ENCODE data around the gene PAFAH1B1. TPM values are rescaled to one million over a fixed set of nuclear protein-coding genes. Genes with fewer than 3 reads are reported as not detected.

The PAFAH1B1 gene
- total RNA-seq, 1 donor from 2014 or later: 123 TPM

DNA sequence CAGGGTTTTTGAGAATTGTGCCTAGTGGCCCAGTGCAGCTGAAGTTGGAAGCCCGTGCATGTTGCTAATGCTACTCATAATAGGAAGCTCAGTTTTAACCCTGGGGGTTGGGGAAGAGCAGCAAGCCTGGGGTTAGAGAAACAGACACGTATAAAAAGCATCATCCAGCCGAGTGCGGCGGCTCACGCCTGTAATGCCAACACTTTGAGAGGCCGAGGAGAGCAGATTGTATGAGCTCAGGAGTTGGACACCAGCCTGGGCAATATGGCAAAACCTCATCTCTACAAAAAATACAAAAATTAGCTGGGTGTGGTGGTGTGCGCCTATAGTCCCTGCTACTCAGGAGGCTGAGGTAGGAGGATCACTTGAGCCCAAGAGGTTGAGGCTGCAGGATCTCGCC, 120.4 kb downstream of the PAFAH1B1 start:
- DNase-seq (ENCODE audit: low read depth): no peak

- no peak for DNase-seq (ENCODE audit: low read depth)
Observed at GRCh38 chr17:2716649-2717048, 123.2 kb downstream of the PAFAH1B1 start.

DNA sequence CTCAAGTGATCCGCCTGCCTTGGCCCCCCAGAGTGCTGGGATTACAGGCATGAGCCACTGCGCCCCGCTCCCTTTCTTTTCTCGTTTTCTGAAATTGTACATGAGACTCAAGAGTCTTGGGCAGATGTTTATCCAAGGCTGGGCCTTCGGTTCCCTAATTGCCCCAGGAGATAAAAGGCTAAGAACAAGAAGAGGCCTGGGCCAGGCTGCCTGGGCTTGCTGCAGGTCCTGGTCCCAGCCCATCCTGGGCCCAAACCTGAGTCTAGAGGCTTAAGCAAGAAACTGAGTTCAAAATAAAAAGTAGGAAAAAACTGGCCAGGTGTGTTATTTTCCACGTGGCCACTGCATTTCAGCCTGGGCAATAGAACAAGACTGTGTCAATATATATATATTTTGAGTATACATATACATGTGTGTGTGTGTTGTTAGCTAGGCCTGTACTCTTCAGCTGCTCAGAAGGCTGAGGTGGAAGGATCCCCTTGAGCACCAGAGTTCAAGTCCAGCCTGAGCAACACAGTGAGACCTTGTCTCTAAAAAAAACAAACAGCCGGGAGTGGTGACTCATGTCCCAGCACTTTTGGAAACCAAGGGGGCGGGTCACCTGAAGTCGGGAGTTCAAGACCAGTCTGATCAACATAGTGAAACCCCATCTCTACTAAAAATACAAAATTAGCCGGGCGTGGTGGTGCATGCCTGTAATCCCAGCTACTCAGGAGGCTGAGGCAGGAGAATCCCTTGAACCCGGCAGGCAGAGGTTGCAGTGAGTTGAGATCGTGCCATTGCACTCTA, 124.9 kb downstream of the PAFAH1B1 start:
- DNase-seq (ENCODE audit: low read depth): no peak

DNA sequence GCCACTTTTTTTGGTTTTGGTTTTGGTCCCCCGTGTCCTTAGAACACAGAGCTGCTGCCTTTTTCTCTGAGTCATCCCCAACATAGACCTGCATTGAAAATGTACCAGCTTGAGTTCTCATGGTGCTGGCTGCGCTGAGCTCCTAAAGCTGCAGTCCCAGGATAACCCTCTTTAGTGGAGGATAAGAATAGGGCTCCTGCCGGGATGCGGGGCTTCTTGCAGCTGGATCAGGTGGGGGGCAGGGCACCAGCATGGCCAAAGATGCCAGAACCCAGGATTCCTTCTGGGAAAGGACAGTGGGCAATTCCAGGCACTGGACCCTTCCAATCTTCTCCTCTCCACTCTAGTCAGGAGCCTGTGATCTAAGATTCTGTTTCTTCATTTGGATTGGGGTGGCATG, 126.4 kb downstream of the PAFAH1B1 start:
- no peak for DNase-seq (ENCODE audit: low read depth)

DNA sequence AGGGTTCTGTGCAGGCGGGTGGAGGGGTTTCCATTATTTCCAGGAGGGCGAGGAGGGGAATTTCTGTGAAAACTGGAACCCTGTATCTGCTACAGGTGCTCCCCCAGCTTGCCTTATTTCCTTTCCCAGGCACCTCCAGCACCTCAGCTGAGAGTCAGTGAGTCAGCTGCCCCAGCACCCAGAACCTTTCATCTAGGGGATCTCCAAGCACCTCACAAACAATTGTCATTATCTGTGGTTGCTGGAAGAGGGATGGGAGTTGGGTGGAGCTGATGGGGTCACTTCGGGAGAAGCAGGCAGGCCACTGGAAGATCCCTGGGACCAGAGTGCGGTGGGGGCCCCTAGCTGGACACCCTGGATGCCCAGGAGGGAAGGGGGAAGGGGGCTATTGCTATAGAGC, 128.1 kb downstream of the PAFAH1B1 start:
- DNase-seq (ENCODE audit: low read depth): no peak

DNA sequence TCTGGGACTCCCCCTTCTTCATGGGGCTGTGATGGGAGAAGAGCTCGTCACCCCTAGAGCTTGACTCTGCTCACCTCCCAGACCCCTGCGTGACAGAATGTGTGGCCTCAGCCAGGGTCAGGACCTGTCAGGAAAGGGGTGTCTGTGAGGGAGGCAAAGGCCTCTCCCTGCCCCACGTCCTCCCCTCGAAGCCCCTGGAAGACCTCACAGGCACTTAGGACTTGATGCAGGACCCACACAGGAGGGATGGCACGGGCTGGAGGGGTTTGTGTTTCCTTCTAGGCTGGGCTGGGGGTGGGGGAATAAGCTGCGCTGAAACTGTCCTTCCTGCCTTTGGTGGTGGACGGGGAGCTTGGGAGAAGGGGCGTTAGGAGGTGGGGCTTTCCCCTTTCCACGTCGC, 129.2 kb downstream of the PAFAH1B1 start:
- no peak for DNase-seq (ENCODE audit: low read depth)

DNA sequence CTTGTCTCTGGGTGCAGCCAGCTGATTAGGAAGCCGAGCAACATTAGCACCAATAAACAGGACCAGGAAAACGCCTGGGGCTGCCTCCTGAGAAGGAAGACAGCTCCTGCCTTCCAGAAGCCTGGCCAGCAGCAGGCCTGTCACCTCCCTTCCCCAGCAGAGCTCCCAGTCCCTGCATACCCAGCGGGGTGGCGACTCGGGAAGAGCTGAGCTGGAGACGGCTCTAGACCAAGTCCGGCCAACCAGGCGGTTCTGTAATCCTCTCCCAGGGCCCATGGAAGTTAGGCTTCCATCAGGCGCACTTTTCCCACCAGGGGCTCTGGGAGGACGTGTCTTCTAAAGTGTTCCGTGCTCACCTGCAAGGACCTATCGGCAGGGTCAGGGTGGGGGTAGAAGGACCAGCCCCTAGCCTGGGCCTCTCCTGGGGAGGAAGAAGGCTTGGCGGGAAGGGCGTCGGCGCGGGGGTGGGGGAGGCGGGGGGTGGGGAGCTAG, 130.1 kb downstream of the PAFAH1B1 start:
- no peak for DNase-seq (ENCODE audit: low read depth)

DNA sequence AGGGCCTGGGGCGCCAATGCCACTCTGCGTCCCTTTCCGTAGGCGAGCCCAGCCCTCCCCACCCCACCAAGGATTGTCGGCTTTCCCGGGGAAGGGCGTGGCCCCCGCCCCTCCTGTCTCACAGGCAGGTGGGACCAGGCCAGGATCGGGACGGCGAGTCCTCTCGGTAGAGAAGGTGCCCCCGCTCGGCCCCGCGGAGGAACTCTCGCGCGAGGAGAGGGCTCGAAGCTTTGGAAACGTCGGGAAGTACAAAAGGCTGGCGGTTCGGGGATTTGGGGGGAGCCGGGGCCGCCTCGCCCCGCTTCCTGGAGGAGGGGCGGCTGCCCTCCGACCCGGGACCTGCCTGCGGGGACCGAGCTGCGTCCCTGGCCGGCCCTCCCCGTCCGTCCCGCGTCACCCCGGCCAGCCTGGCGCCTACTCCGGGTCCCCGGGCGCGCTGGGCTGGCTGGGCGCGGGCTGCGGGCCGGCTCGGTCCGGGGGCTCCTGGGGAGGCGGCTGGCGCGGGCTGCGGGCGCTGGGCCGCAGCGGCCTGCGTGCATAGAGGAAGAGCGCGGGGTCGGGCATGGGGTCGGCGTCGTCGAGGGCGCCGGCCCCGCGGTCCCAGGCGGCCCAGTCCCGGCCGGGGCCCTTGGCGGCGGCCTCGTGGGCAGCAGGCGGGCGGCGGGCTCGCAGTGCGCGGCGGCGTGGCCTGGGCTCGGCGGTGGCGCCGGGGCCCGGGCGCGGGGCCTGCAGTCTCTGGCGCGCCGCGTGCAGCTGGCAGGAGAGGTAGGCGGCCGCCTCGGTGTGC, 130.7 kb downstream of the PAFAH1B1 start:
- DNase-seq (ENCODE audit: low read depth): no peak

GRCh38 chr17:2724784-2725164, 131.3 kb downstream of the PAFAH1B1 start:
- no peak for DNase-seq (ENCODE audit: low read depth)

GRCh38 chr17:2730764-2731353, 137.4 kb downstream of the PAFAH1B1 start:
- no peak for DNase-seq (ENCODE audit: low read depth)

GRCh38 chr17:2731807-2732206, 138.4 kb downstream of the PAFAH1B1 start:
- DNase-seq (ENCODE audit: low read depth): no peak

DNA sequence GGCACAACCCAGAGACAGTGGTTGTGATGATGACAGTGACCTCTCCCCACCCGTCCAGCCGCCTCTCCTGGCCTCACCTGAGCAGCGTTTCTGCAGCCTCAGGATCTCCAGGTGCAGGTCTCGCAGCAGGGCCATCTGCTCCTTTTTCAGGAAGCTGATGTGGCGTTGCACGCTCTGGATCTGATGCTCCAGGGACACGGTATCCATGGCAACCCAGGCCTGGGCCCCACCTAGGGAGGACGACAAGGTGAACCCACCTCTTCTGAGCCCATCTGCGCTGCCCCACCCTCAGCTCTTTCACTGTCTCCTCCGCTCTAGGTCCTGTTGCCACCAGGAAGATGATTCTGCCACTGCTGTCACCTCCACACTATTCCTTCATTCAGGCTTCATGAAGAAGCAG, 141.5 kb downstream of the PAFAH1B1 start:
- no peak for DNase-seq (ENCODE audit: low read depth)

Small RNA genes within 50 kb of the gene (microRNA-seq; reads per million reads assigned to microRNA genes)
- gene MIR6776: not detected

Other genes starting within 250 kb of the PAFAH1B1 start
- gene MNT, start 192.6 kb upstream of the PAFAH1B1 start, total RNA-seq: 6.4 and 8.5 TPM in 2 replicates
- gene METTL16, start 81.8 kb upstream of the PAFAH1B1 start, total RNA-seq: 14.7 and 28.9 TPM in 2 replicates
- 66.1 and 70.2 TPM in 2 replicates for gene CLUH, start 118.1 kb downstream of the PAFAH1B1 start, total RNA-seq
- not detected in 2 replicates for gene CCDC92B, start 156.0 kb downstream of the PAFAH1B1 start, total RNA-seq
- 0.11 and 0.26 TPM in 2 replicates for gene RAP1GAP2, start 202.8 kb downstream of the PAFAH1B1 start, total RNA-seq